NCI-H460 (cell line): Measurements from ENCODE around the gene SPINK5. TPM values are rescaled to one million over a fixed set of nuclear protein-coding genes. Genes with fewer than 3 reads are reported as not detected.

Experiments
- DNase-seq: peaks from one replicate; pipeline ENCODE4 v3.0.0-alpha.2; 2016; ENCODE audit warnings: low read depth; ENCODE audit errors: extremely low read depth
- total RNA-seq: library from RNA; depleted of rRNA; stranded (reverse); fragments of >200 nt; shearing (Covaris generic); gene quantifications from 2 replicates; pipeline ENCODE4 v1.2.3, GENCODE V29; 2014

Gene SPINK5
- total RNA-seq, 1 experiment from 2014 or later: not detected

GRCh38 chr5:148091991-148092964 is 28.5 kb downstream of the SPINK5 start:
- DNase-seq: no peak

DNA sequence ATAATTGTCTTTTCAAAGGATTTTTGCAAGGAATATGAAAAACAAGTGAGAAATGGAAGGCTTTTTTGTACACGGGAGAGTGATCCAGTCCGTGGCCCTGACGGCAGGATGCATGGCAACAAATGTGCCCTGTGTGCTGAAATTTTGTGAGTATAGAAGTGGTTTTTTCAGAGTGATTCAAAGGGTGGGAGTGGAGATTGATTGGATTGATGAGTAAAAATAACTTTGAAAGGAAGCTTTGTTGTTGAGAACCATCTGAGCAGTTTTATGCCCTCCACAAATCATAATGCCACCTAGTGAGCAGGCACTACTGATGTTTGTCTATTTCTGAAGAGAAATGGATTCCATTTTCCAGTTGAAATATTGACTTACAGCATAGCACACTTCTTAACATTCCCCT is 30.6 kb downstream of the SPINK5 start:
- DNase-seq: no peak

DNA sequence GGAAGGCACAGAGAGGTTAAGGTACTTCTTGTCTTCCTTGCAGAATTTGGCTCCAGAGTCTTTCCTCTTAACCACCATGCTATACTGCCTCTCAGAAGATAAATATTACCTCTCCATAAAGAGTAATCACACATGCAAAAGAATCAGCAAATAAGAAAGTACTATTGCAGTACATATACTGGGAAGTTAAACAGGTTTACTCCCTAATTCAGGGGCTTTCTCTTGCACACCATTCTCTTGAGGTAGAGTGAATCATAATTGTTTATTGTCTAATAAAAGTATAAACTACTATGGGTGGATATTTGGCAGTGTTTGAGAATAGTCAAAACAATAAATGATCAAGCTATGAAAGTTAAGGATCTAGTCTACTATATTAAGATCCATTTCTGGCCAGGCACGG is 40.4 kb downstream of the SPINK5 start:
- no peak for DNase-seq

DNA sequence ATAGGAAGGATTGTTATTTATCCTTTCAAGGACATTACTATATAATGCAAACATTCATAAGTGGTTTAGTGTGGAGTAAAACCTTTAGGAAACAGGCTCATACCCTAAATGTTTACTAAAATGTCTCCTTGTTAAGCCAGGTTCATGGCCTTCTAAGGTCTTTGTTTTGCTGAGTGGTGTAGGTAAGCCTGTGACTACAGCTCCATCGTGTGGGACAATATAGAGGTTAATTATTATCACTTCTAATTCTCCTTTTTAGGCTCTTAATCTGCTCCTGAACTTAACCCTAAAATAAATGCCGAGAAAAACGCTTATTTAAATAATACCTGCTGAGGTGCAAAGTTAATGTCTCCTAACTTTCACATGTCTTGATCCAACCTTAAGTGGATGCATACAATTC is 43.8 kb downstream of the SPINK5 start:
- no peak for DNase-seq

DNA sequence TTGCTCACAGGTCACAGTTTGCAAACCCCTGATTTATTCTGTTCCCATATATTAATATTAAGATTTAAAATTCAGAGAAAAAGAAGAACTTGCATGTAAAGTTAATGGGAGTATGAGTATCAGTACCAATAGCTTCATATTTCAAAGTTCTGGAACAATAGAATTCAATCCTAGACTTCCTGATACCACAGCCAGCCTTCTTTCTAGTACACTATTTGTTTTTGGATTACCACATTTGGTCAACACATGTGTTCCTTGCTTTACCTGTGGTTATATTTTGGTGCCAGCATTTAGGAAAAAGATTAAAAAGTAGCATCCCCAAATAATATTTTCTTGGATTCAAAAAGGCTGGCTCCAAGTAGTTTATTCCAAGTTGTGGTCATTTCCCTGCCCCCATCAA is 49.5 kb downstream of the SPINK5 start:
- DNase-seq: no peak

- no peak for DNase-seq
These were observed 56.5 kb downstream of the SPINK5 start for GRCh38 chr5:148120317-148120716.

- no peak for DNase-seq
These were observed 61.9 kb downstream of the SPINK5 start for GRCh38 chr5:148125641-148126040.

DNA sequence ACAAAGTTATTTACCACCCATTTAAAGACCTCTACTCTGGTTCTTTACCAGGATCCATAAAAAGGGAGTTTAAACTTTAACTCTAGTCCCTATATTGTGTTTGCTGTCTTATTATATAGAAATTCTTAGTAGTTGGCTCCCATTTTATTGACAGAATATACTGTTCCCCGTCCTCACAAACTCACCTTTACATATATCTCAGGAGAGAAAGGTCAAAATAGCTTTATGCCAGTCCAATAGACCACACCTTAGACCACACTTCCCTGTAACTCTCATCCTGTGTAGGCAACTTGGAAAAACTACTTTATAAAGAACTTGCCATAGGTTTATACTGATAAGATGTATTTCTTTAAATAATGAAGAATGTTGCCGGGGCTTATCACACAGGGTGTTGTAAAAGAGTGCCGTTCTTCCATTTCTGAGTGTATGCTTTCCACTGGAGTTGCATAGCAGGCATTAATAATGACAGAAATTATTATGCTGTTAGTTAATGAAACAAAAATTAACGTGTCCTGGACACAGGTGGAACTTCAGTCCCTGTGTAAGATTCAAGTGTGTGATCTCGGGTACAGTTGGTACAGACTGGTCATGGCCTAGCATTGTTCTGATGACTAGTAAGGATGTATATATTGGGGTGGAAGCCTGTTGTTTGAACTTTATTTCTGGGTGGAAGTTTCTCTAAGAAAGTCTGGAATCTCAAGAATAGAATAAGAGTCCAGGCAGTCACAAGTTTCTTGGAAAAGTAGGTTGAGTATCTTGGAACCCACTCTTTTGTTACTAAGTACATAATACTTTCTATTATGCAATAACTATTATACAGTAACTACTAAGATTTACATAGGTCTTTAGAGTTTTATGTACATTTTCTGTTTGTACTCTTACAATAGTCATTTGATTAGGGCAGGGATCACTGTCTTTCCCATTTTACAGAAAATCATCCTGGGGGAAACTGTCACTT is 71.6 kb downstream of the SPINK5 start:
- no peak for DNase-seq

- no peak for DNase-seq
These were observed 77.1 kb downstream of the SPINK5 start for GRCh38 chr5:148140846-148141245.

- DNase-seq: no peak
These were observed 77.9 kb downstream of the SPINK5 start for GRCh38 chr5:148141645-148142044.

- DNase-seq: no peak
These were observed 82.1 kb downstream of the SPINK5 start for GRCh38 chr5:148145916-148146315.

DNA sequence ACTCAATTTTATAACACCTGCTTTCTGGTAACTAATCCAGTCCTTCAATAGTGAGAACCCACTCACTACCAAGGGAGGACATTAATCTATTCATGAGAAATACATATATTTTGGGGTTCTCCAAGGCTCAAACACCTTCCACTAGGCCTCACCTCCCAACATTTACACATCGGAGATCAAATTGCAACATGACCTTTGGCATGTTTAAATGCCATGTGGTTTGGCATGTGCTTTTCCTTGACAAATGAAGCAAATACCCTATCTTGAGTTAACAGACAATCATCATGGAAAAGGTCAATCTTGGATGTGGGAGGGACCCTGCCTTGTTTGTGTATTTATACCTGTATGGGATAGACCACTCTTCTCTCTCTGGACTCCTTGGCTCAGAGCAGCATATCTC is 82.7 kb downstream of the SPINK5 start:
- DNase-seq: no peak

DNA sequence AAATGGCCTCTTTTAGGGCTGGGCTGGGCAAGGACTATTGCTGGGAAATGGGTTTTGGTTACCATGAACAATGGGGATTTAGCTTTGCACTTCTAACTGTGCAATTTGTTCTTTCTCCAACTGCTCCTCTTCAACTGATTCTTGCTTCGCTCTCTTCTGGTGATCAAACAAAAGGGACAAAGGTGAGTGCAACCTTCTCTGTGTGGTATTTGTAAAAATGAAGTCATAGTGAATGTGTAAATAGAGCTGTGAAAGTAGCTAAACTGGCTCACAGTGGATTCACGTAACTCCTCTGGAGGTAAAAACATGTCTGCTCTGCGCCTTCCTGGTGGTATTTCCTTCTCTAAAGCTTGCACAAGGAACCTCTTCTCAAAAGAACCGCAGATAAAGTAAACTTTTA is 83.6 kb downstream of the SPINK5 start:
- DNase-seq: no peak

DNA sequence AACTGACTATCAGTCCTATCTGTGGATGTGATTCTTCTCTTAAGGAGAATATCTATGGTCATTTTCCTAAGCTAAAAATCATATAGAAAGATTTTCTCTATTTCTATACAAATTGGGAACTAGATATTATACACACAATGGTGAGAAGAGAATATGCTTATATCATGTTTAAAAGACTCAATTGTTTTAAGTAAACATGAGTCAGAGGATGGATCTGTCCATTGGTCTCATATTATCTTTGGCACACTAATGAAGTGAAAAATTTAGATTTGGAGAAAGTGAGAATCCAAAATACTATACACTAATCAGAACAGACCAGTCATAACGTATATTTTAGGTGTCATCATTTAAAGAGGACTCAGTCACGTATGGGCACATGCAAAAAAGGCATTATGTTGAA is 88.1 kb downstream of the SPINK5 start:
- no peak for DNase-seq

- no peak for DNase-seq
These were observed 89.0 kb downstream of the SPINK5 start for GRCh38 chr5:148152781-148153180.

GRCh38 chr5:148156609-148157008 is 92.8 kb downstream of the SPINK5 start:
- DNase-seq: no peak

GRCh38 chr5:148162038-148162437 is 98.3 kb downstream of the SPINK5 start:
- no peak for DNase-seq

DNA sequence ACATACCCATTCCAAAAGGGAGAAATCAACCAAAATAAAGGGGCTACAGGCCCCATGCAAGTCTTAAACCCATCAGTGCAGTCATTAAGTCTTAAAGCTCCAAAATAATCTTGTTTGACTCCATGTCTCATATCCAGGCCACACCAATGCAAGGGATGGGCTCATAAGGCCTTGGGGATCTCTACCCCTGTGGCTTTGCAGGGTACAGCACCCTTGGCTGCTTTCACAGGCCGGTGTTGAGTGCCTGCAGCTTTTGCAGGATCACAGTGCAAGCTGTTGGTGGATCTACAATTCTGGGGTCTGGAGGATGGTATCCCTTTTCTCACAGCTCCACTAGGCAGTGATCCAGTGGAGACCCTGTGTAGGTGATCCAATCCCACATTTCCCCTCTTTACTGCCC is 99.6 kb downstream of the SPINK5 start:
- DNase-seq: no peak

GRCh38 chr5:148166550-148167283 is 102.9 kb downstream of the SPINK5 start:
- no peak for DNase-seq

DNA sequence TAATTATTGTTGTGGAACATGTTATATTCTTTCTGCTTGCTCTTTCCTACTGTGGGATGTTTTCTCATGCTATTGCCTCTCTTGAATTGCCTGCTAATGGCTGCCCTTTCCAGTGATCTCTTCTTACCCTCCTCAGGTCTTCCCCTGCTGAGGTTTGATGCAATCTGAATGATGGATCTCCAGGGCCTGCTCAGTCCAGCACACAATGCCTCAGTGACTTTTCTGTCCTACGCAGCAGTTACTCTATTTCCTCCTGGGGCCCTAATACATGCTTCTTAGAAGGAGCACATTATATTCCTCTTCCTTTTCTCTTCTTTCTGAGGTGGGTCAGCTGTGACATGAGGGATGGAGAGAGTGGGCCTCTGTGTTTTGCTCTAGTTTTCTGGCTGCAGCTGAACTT is 104.5 kb downstream of the SPINK5 start, which contains the start of gene SPINK14:
Gene SPINK14 (plus strand): TSS at position 301 of the 400 bp plus-strand sequence. CDS start 1,187 bp downstream, outside the sequence.
- no peak for DNase-seq

DNA sequence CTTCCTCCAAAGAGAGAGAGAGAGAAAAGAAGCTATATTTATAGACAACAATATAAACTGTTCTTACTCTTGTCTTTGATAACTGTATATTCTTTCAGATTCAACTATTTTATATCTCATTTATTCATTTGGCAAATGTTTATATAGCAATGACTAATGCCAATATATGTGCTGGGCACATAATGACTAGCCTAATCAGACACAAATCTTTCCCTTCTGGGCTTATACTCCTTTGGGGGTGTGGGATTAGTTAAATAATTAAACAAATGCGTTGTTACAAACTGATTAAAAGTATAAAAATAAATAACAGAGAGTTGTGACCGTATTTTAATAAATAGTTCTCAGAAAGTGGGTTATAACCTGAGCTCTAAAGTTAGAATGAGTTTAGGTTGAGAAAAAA is 108.6 kb downstream of the SPINK5 start:
- DNase-seq: no peak
